HT-29 (cell line): ENCODE results near the gene TIMMDC1. TPM values are rescaled to one million over a fixed set of nuclear protein-coding genes. Genes with fewer than 3 reads are reported as not detected.
"Not testable (repeated sequence)": the region's sequence is repeated elsewhere in the genome, so short reads cannot be mapped to it uniquely, and the experiment has no call there.

Source experiments
- DNase-seq: peaks from one replicate; pipeline ENCODE4 v3.0.0-alpha.2; 2015; ENCODE audit warnings: low spot score
- total RNA-seq: library from RNA; depleted of rRNA; stranded (reverse); fragments of >200 nt; shearing (Covaris generic); gene quantifications from 2 replicates; pipeline ENCODE4 v1.2.3, GENCODE V29; 2014; rRNA removed

The TIMMDC1 gene
- total RNA-seq, 1 experiment from 2014 or later: 67.0 TPM

- no peak for DNase-seq
Measured at GRCh38 chr3:119555929-119556328, 57.6 kb downstream of the TIMMDC1 start.

DNA sequence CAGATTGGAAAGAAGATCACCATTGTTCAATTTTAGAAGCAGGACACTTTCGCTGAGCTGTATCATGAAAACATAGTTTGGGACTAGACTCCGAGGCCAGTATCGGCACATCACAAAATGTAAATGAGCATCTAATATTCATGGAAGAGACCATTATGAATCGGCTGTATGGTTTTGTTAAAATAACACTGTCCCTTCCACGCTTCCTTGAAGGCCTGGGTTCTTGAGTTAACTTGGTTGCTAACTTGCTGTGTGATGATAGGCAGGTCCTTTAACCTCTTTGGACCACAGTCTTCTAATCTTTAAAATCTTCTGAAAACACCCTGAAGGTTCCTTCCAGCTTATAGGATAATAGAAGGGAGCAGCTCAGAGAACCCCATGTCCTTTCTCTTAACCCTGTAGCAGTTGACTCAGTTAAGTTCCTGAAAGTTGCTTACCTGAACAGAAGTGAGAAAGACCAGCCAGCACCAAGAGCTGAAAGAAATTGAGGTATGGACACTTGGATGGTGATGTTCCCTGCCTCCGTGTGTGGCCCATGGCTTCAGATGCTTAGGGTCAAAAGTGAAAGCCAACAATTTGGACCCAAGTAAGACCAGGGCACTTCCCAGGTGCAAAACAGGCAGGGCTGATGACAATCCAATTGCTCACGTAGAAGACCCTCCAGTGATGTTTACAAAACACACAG lies 59.0 kb downstream of the TIMMDC1 start:
- DNase-seq: no peak

GRCh38 chr3:119557877-119558269 lies 59.5 kb downstream of the TIMMDC1 start:
- no peak for DNase-seq

DNA sequence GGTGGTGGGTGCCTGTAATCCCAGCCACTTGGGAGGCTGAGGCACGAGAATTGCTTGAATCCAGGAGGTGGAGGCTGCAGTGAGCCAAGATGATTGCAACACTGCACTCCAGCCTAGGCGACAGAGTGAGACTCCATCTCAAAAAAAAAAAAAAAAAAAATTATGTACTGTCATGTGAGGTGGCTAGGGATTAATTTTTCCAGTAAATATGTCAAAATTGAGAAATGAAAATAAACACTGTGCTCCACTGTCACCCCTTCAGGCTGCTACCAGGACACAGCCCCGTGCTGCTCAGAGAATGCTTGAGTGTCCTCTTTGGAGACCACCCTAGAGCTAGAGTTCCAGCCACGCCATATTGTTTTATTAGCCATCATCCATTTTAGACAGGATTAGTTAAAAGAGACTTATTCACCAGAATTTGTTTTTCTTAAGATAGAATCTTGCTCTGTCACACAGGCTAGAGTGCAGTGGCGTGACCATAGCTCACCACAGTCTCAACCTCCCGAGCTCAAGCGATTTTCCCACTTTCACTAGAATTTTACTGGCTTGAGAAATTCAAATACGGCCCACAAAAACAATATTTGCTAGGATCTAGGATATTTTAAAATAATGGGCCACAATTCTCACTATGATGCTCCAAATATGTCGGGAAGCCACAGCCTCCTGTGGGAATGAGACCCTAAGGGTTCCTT lies 60.4 kb downstream of the TIMMDC1 start:
- DNase-seq: no peak

- DNase-seq: peak; percentile 73
Measured at GRCh38 chr3:119559441-119559963, 61.2 kb downstream of the TIMMDC1 start, which contains the start of gene CD80. TSS of gene CD80 (minus strand) at chr3:119559614. CDS start at chr3:119557728, 1,886 bp downstream.

- DNase-seq: no peak
Measured at GRCh38 chr3:119560160-119560559, 61.8 kb downstream of the TIMMDC1 start.

DNA sequence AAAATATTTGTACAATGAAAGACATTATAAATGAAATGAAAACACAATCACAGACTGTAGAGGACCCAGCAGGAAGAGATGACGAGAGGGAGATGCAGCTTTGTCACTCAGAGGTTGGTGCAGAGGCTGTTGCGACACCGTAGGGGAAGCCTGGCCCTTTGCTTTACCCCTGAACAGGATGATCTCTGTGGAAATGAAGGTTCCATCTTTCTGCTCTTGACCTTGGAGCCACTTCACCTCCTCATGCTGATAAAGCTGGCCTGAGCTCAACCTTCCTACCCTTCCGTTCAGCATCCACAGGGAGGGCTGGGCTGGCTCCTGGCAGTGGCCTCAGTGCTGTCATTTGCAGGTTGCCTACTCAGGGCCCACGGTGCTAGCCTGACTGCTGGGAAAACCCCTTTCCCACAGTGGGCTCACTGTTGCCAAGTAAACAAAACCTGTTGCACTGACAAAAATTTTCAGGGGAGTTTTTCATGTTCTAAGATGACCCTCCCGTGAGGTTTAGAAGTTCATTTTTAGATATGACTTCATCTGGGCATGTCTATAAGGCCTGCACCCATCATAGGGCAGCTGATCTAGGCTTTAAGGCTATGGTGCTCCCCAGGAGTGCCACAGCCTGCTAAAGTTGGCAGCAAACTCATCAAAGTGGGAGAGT lies 64.1 kb downstream of the TIMMDC1 start:
- DNase-seq: no peak

GRCh38 chr3:119563334-119563733 lies 65.0 kb downstream of the TIMMDC1 start:
- not testable (repeated sequence) for DNase-seq

DNA sequence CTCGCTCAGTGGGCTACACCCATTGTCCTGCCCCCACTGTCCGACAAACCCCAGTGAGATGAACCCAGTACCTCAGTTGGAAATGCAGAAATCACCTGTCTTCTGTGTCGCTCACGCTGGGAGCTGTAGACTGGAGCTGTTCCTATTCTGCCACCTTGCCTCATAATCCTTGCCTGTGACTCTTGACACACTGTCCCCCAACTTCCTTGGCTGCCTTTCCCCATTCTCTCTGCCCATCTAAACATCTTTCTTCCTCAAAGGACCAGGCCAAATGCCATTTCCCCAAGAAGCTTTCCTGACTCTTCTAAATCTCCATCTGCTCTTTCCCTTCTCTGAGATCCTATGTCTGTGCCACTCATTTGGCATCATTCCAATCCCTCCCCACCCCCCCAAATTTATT lies 70.8 kb downstream of the TIMMDC1 start:
- no peak for DNase-seq

DNA sequence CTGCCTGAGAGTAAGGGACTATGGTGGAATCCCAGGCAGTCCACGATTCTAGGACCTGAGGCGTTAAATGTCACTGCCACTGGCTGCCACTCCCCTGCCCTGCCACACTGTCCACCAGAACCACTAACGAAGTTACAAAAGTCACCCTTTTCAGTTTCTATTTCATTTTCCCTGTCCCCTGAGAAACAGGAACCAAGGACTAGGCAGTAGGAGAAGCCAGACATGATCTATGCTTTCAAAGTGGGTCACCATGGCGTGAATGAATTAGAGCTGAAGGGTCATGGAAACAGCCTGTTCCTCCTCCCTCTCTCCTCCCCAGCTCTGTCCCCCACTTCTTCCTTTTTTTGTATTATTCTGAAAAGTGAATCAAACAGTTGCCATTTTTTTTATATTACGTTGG lies 71.9 kb downstream of the TIMMDC1 start:
- no peak for DNase-seq

- no peak for DNase-seq
Measured at GRCh38 chr3:119571230-119571629, 72.9 kb downstream of the TIMMDC1 start.

DNA sequence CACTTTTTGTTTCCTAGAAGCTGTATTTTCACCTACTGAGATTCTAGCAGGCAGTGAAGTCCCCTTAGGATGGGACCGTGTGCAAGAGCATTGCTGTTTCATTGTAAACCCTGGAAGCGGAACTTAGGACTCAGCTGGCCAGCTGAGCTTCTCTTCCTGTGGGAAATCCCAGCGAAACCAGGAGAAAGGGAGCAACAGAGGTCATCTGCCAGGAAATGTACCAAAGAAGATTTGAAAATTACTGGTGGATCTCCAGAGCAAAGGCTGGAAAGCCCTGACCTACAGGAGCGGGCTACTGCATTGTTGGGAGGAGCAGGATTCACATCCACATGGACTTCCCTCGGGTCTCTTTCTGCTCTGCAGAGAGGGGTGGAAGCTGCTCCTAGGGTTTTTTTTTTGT lies 73.3 kb downstream of the TIMMDC1 start:
- DNase-seq: no peak

Other genes starting within 250 kb of the TIMMDC1 start
- 0.03 TPM in 2 replicates for gene ARHGAP31, start 204.2 kb upstream of the TIMMDC1 start, total RNA-seq
- gene TMEM39A, start 34.9 kb upstream of the TIMMDC1 start, total RNA-seq: 30.2 and 45.0 TPM in 2 replicates
- gene POGLUT1, start 29.6 kb upstream of the TIMMDC1 start, total RNA-seq: 8.1 and 8.6 TPM in 2 replicates
- gene CD80, start 61.1 kb downstream of the TIMMDC1 start, total RNA-seq: not detected in 2 replicates
- gene ADPRH, start 80.9 kb downstream of the TIMMDC1 start, total RNA-seq: 0.65 and 1.0 TPM in 2 replicates
- not detected in 2 replicates for gene PLA1A, start 99.3 kb downstream of the TIMMDC1 start, total RNA-seq
- gene POPDC2, start 162.0 kb downstream of the TIMMDC1 start, total RNA-seq: 0.16 and 0.71 TPM in 2 replicates
- gene COX17, start 178.9 kb downstream of the TIMMDC1 start, total RNA-seq: 107 and 118 TPM in 2 replicates
- not detected in 2 replicates for gene CFAP91, start 204.5 kb downstream of the TIMMDC1 start, total RNA-seq